Measurements from ENCODE around the gene PAX8.

The PAX8 gene

DNA sequence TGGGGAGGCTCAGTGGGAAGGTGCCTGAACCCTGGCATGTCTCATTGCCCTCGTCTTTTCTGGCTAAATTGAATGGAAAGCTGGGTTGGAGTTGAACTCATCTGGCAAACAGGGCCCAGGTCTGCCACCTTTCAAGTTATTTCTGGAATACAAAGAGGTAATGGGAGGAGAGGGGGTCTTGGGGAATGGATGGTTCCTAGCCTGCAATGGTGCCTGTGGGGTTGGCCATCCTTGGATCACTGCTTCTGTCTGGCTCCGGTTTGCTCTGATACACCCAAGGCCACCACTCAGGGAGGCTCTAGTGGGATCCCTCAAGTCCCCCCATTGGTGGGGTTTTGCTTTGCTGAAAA lies 59.7 kb downstream of the PAX8 start:
- no peak for DNase-seq

DNA sequence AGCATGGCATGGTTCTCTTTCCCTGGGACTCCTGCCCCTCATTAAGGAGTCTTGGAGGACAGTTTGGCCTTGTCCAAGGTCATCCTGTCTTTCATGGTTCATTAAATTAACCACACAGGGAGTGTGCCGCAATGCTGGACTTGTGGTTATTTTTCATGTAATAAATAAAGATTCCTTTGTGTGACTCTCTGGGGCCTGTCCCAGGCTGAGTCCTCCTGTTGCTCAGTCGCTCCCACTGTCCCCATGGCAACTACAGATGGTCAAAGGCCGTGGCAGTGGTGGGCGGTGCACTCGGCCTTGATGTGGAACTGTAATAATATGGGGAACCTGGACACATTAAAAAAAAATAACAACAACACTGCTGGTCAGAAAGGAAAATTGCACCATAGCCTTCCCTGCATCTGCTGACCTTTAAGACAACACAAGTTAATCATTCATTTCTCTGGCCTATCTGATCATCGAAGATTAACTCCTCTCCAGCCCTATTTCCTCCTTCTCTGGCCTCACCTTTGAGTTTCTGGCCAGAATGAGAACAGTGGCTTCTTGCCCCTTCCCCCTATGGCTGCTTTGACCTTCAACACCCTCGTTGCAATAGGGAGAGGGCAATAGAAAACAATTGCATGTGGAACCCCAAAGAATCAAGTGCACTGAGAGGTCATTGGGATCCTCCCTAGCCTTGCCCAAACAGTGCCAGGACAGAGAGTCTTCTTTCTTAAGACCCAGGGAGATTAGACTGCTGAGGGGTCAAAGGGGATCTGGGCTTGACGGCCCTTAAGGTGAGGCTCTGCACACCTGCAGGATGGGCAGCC lies 60.2 kb downstream of the PAX8 start:
- DNase-seq = no peak

DNA sequence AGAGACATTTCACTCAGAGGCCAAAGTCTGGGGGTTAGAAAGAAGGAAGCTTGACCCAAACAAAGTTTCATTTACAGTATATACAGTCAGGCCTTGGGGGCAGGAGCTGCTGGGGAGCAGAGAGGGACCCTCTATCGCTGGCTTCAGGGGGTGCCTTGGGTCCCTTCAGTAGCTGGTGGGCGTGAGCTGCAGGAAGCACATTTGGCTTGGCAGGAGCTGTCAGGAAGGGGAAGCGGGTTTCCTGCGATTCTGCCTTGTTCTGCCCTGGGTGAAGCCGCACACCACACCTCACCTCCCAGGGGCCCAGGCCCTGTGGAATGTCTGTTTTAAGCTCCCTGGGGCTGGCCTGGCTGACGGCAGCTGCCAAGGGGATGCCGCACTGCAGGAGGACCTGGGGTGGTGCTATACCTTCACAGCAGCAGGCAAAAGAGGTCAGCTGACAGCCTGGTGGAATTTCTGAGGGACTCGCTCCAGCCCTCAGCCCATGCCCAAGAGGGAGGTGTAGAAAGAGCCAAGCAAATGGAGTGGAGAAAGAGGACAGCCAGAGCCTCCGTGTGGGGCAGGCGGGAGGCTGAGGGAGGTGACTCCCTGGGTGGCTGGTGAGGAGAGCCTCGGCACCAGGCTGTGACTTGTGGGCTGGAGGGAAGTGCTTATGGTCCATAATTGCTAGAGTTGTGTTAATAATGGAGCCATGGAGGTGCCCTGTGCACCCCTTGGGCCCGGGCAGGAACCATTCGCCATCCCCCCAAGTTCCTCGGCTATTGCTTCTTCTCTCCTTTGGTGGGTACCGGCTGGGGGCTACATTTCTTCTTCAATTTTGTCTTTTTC lies 61.1 kb downstream of the PAX8 start:
- DNase-seq = no peak

DNA sequence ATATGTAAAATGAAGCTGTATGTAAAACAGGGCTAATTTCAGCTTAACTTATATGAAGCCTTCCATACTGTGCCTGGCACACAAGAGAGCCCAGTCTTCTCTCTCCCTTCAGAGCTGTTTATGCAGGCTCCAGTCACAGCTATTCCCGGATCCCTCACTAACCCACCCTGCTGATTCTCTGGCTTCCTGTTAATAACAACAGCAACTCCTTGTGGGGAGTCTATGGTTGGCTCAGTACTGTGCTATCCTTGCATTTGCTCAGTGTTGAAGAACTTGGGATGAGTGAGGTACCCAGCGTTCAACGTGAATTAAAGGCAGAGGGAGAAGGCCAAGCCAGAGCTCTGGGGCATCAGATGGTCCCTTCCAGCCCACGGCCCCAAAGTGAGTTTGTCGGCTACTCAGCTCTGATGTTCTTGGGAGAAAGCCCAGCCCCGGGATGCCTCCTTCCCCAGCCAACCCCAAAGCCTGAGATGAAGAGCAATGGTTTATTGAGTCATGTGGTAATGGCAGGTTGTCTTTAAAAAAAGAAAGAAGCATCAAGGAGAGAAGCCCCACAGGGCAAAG lies 61.7 kb downstream of the PAX8 start:
- DNase-seq = no peak

DNA sequence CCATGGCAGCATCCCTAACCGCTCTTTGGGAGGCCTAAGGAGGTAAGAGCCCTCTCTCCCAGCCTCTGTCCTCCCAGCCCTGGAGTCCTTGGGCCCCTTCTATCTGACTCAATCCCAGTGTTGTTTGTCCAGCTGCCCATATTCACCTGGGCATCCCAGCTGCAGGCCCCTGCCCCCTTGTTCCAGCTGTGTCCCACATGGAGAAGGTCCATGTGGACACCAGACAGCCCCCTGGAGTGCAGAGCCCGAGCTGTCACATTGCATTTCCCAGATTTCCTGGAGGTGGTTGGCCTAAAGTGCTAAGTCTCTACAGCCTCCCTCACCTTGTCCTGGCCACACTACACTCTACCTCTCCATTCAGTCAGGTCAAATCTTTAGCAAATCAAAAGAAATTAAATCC lies 62.4 kb downstream of the PAX8 start:
- DNase-seq = no peak

DNA sequence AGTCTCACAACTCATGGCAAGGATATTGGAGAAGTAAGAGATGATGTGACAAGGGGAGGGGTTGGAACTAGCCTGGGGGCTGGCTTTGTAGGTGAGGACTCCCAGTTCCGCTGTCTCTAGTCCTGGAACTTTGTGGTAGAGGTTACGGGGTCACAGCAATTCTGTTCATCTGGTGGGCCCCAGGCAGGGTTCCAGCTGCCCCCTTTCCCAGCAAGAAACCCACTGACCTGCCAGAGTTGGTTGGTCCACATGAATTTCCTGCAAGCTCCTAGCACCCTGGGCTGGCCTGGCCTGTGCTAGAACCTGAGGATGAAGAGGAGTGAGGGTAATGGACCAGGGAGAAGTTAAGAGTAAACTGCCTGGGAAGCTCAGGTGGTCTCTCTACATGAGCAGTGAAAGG lies 63.7 kb downstream of the PAX8 start:
- DNase-seq = no peak

DNA sequence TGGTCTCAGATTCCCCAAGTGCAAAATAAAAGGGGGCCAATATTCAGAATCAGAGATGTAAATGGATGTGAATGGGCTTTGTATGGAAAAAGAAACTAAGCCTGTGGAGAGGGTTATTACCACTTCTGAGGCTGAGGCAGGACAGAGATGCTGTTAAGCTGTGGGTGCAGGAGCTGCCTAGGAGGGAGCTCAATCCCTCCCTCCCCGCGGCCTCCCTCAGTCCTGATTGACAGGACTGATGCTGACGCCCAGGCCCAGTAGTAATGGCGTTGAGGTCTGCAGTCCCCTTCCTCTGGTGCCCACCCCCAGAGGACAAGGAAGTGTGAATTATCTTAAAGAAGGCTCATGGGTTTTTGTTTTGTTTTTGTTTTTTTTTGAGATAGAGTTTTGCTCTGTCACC lies 64.6 kb downstream of the PAX8 start:
- DNase-seq = no peak

DNA sequence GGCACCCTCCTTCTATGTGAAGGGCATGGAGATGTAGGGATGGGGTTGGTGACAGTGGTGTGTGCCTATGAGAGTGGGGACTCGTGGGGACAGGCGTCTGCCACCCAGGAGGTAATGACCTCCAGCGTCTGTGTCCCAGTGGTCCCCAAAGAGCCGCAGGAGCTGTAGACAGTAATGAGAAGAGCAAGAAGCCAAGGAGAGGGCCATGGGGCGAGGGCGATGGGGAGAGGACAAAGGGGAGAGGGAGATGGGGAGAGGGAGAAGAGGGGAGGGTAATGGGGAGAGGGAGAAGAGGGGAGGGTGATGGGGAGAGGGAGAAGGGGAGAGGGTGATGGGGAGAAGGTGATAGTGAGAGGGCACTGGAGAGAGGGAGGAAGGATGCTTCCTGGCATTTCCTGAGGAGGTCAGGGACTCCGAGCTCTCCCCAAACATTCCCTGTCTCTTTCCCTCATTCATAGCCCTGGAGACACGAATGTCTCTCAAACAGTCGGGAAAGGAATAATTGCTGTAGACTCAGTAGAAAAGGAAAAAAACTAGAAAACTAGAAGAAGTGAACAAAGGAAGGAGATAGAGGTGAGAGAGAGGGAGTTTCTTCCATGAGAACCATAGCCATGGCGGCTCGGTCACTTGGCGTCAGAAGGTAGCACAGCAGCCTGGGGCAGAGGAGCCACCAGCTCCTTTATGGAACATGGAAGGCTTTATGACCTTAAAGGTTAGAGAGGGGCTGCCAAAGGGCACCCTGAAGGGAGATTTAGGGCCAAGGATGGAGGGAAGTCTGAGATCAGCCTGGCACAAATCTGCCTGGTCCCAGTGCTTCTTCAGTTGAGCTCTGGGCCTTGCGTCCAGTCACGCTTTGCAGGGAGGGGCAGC lies 65.4 kb downstream of the PAX8 start:
- DNase-seq = no peak

DNA sequence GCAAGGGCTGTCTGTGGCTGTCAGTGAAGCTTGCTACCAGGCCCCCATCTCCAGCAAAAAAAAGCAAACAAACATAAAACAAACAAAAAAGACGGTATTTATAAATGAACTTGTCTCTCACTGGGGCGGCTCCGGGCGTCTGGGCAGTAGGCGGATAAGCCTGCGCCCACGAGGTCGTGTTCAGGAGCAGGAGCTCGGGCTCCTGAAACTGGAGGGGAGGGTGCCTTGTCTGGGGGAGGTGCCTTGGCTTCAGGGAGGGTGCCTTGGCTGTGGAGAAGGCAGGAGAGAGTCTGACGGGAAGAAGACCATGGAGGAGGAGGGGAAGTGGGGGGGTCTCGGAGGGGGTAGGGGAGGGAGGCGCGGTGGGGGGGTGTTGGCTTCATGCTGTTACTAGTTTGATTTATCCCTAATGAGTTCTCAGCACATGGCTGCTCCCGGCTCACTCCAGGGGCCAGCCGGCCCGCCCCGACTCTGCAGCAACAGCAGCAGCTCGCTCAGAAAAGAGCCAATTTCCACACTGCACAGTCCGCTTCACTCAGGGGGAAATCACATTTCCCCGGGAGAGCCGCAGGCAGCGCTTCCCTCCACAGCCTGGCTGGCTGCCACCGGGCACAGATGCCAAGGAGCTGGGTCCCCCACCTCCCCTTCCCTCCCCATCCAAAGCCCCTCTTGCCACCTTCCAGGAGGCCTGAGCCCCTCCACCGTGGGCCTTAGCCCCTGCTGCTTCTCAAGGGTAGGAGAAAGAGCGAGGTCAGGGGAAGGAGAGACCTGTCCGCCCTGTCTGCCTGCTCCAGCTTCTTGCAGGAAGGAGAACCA lies 66.3 kb downstream of the PAX8 start:
- DNase-seq = no peak

DNA sequence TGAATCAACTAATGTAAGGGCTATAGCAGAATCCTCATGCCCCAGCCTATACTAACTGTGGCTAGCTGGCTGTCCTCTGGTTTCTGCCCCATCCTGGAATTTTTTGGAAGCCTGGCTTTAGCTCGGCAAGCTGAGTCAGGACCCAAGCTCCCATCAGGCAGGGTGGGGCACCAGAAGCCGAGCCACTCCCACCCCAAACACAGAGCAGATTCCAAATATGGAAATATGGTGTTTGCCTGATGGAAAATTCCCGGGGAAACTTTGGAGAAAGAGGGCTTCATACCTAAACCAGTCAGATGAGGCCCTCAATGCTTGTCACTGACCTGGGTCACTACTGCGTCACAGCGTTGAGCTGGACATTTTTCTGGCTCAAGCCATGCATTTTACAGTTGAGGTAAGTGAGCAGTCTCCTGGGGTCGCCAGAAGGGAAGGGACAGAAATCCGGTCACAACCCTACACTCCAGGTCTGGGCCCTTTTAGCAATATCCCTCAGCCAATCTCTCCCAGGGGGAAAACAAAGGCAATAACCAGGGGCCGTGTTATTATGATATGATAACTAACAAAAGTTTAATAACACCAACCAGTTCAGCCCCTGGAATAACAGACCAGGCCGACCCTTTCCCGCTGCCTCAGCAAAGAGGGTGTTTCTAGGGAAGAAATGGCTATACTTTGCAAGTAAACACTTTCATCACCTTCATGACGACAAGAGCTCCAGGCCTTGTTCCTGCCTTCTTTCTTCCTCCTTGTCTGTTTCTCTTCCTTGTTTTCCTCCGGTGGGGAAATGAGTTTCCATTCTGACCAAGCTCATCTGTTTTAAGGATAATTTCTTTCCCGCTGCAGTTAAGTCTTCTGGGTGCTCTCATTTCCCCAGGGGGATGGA lies 67.3 kb downstream of the PAX8 start:
- no peak for DNase-seq

DNA sequence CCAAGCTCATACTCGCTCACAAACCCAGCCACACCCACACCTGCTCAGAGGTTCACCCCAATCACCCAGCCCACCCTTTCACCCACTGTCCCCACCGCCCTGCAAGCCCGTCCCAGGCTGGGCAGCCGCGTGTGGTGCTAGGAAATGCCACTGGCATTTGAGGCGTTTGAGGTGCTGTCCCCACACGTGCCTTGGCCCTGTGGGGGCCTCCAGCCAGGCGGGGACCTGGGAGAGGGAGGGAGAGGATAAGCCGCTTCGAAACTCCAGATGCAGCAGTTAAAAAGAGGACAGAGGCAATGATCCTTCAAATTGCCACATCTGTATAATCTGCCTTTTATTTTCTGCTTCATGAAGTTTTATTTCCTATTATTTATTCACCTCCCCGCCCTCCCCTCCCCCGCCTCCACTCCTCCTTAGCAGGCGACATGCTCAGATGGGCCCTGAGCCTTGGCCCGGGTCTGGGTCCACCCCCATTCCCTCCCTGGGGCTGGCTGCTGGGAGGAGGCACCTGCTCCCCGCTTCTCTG lies 69.0 kb downstream of the PAX8 start:
- no peak for DNase-seq

DNA sequence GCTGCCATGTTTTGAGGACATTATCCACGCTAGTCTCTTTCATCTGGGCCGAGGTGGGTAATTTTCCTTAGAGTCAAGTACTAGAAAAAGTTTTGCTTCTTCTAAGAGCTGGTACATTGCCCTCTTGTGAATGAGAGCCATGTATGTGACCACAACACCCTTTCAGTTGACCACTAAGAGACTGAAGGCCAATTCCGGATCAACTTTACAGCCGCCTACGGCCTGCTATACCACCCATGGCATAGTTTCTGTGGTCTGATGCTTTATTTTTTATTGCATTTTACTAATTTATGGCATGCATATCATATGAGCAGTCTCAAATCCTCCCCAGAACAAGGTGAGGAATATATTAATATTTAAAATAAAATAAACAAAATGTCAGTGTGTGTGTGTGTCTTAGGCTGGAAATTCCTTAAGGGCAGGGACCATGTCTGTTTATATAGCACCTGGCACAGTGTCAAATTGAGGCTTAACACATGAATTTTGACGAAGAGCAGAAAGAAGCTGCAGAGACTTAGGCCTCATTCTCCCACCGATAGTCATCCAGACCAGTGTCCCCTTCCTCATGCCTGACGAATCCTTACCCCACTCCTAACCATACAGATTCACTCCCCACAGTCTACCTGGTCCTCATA lies 69.6 kb downstream of the PAX8 start:
- DNase-seq = no peak

DNA sequence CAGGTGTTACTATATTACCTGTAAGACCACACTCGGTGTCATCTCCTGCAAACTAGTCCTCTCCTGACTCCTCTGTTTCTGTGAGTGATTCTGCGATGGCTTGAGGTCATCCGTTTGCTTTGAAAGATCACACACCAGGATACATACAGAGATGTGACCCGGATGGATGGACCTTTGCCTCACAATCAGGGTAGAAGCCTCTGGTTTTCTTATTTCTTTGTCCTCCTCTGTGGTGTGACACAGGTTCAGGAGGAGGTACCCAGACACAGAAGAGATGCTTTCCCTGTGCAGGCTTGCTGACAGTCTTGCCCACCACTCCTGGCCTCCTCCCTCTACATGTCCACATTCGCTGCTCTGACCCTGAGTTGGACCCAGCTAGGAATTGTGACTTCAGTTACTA lies 70.3 kb downstream of the PAX8 start:
- no peak for DNase-seq

DNA sequence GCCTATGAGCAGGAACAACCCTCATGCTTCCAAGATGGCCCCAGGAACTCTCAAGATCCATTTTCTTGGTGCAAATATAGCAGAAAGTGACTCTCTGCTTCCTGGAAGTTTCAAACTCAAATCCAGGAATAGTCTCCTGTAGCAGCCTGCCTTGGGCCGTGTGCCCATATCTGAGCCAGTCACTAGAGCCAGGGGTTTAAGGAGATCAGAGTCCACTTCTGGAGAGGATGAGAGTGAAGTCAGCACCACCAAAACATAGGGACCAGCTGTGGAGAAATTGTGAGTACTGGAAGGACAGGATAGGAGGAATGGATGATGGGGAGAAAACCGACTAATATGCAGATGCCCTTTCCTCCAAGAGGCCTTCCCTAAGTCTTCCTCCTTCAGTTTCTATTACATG lies 71.7 kb downstream of the PAX8 start:
- no peak for DNase-seq

DNA sequence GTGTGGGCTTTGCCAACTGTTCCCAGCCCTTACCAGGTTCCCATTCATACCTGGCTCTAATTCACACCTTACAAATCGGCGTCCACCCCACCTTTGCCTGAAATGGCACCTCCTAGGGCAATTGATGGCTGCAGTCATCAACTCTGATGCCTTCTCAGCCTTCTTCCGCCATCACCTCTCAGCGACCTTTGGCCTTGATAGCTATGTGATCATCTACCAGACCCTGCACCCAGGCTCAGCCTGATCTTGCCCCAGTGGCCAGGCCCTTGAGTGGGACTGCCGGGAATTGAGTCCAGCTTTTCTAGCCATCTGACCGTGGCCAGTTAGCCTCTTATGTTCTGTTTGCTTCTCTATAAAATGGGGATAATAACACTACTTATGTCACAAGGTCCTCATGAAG lies 72.5 kb downstream of the PAX8 start:
- DNase-seq = no peak

DNA sequence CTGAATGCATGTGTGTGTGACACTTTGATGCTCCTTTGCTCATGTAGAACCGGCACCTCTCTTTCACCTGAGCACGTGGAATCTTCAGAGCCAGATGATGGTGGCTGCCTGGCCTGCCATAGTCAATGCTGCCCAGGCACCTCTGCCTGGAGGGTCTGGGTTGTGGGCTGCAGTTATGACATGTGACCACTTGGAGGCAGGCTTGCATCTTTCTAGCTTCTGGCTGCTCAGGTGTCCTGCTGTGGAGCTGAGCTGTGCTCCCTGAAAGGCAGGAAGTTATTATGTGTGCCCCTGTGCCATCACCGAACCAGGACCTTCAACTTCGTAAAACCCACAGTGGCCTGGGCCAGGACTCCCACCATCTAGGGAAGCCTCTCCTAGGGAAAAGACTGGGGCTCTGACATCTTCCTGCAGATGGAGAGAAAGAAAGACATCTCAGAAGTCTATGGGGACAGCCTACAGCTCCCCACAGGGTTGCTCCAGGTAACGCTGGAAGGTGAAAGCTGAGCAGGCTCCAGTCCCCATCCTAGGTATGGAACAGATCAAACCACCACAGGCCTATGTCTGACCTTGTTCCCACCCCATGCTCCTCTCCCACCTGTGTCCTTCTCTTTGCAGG lies 74.7 kb downstream of the PAX8 start:
- peak; percentile 89 for DNase-seq

DNA sequence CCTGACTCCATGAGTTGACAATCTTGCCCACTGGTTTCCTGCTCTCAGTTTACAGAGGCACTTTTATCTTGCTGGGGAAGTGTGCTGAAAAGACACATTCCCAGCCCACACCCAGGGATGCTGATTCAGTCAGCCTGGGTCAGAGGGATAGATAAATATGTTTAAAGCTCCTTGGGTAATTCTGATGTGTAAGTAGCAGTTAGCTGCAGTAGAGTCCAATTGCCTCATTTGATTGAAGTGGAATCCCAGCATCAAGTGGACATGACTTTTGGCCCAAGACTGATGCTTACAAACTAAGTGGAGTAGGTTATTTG lies 75.5 kb downstream of the PAX8 start:
- no peak for DNase-seq

DNA sequence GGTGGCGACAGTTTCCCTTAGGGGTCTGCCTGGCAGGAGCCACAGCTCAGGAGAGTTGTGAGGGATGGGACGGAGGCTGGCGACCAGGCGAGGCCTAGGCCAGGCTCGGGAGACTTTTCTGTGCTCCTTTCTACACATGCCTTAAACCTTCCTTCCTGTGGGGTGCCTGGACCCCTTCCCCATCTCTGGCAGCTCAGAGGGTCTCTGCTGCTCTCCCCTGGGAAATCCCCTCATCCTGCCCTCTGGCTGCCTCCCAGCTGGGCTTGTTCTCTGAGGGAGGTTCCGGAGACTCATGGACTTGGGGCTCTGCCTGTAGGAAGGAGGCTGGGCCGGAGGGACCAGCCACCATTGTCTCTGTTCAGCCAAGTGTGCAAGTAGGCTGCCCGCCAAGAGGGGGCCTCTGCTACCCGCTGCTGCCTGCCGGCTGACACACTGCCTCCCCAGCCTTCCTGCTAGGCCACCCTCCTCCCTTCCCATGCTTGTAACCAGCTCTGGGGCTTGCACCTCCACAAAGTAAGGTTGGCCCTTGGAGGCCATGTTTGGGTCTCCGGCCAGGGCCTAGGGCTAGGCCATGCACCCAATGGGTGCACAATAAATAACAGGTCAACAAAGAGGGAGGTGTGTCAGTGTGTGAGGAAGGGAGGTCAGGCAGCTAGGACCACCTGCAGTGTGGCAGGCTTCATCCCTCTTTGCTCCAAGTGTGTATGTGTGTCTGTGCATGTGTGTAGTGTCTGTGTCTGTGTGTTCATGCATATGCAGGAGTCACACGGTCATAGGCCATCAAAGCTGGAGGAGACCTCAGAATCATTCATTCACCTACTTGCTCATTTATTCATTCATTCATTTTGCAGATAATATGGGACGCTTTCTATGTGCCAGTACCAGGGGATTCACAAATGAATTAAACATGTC lies 76.2 kb downstream of the PAX8 start:
- DNase-seq = no peak

Measured in activated CD8-positive, alpha-beta memory T cell treated with anti-CD3 and anti-CD28 coated beads for 24 hours (primary cell).